NCI-H2029 treated with DMSO at 0.1 percent for 48 hours (cell line): ENCODE results near the gene FRK.
"Not testable (repeated sequence)": the region's sequence is repeated elsewhere in the genome, so short reads cannot be mapped to it uniquely, and the experiment has no call there.

Source experiments
- DNase-seq: peaks from one replicate; lab custom pipeline; 2025; lab: John Stamatoyannopoulos, UW

FRK gene

DNA sequence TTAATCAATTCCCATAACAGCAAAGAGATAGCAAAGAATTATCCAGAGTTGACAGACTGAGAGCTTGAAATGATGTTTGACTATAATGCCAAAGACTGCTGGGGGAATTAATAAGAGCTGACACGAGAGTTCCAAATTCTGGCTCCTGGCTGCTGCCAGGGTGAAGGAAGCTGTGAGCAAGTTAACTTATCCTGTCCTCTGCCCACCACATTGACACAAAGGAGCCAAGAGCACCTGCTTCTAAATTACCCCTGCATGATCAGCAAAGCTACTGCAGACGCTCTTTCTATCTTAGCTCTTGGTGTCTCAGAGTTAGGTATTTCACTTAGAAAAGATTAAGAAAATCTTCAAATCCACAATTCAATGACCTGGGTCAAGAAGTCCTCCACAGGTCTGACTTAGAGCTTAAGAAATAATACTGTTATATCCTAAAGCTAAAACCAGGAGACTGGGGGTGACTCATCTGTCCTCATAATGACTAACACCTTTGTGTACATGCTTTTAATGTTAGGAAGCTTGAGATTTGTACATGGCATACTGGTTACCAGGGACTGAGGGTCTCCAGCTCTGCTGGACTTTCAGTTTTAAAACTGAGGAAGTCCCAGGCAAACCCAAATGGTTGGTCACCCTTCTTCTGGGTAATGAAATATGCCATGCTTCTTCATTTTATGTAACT is 13.2 kb upstream of the FRK start:
- no peak for DNase-seq

DNA sequence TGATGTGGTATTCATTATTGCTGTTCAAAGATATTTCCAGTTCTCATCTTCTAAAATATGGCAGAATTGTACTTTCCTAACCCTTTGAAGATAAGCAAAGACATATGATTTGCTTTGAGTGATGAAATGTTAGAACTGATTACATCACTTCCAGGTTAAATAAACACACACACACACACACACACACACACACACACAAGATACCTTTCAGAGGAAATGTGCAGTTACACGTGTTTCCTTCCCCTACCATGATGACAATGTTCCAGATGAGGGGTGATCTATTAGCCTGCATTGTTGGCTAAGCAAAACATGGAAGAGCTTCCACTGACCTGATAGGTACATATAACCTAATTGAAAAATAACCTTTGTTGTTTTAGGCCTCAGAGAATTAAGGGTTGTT is 11.7 kb upstream of the FRK start:
- DNase-seq = no peak

DNA sequence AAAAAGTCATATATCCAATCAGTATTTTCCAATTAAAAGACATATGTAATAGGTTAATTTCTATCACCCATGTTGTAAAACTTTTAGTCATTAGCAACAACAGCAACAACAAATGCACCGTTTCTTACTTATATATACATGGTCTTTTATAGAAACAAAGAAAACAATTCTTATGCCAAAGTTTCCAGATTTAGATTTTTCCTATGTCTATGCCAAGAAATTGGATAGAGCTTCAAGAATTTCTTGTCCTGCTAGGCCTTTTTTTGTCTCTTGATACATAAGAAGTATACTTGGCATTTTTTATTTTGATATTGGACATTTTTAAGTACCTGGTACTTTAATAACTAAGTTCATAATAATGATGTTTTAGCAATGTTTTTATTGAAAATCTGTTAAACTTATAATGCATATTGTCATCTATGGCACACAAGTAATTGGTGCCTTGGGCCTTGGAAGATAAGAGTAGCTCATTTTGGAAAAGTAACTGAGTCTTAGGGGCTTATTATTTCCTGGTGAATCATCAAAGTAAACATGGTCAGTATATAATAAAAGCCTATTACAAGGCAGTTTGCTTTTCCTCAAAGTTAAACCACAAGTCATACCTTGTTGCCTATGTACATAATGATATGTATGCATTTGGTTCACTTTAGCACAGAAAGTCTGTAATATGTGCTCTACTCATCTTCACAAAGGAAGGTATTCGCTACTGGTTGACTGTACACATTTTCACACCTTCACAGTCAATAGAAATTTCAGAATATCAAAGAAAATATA is 10.1 kb upstream of the FRK start:
- DNase-seq = no peak

DNA sequence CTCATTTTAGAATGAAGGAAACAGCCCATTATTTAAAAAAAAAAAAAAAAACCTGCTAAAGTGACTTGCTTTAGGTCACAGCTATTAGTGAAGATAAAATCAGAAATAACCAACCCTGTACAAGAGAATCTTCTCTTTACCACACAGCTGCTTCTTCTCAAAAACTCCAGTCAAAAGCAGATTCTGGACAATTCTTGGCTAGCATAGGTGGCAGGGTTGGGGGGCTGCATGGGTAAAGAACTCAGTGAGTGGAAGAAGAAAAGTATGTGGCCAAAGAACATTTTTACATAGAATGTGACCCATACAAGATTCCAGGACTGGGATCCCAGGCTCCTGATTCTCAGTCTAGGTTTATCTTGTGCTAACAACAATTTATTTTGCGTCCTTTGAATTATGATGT is 9.4 kb upstream of the FRK start:
- DNase-seq = no peak

- no peak for DNase-seq
Observed at GRCh38 chr6:116066789-116067188, 6.1 kb upstream of the FRK start.

DNA sequence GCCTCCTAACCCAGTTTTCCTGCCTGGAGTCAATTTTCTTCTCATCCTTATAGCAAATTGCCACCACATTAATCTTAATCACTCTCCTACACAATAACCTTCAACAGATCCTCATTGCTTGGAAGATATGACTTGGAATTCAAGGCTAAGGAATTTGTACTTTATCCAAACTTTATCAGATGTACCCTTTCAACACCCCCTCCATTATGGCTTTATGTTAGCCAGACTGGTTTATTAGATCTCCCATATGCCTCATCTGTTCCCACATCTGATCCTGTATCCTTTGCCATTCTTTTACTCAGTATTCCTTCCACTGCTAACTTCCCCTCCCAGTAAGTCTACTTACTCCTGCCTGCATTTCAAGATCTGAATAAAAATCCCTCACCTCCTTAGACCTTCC is 4.0 kb upstream of the FRK start:
- no peak for DNase-seq

- no peak for DNase-seq
Observed at GRCh38 chr6:116062496-116062895, 1.8 kb upstream of the FRK start.

DNA sequence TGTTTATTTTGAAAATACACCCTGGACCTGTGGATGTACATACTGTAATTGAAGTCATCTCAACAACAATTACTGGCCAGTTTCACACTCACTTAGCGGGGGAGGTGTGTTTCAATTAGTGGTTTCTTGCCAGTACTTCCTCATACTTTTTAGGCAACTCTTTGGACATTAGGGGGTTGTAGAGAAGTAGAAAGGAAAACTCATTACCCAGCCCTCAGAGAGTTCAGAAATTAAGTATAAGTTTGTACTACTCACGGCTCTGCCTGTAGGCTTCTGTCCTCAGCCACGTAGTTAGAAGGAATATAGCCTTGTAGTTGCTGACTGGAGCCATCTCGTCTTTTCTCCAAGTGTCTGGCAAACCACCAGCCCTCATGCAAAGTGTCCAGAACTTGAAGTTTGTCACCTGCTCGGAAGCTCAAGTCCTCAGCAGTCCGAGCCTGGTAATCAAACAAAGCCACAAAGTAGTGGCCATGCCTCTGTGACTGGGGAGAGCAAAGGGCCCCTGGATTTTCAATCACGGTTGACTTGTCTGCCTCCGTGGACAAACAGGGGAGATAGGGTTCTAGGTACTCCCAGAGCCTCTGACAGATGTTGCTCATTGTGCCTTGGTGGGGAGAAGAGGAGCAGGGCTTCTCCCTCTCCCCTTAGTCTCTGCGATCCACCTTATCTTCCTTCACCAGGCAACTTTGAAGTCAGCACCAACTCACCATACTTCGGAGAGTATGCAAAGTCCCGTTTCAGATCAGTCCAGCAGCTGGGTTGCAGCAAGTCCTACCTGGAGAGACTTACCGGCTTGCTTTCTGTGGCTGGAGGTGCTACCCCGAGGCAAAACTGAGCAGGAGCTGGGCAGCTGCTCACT is 749 bp downstream of the FRK start:
- DNase-seq = no peak

GRCh38 chr6:116057766-116058165 is 2.9 kb downstream of the FRK start:
- DNase-seq = no peak

GRCh38 chr6:116055513-116055912 is 5.2 kb downstream of the FRK start:
- no peak for DNase-seq

- no peak for DNase-seq
Observed at GRCh38 chr6:116051244-116051643, 9.4 kb downstream of the FRK start.

DNA sequence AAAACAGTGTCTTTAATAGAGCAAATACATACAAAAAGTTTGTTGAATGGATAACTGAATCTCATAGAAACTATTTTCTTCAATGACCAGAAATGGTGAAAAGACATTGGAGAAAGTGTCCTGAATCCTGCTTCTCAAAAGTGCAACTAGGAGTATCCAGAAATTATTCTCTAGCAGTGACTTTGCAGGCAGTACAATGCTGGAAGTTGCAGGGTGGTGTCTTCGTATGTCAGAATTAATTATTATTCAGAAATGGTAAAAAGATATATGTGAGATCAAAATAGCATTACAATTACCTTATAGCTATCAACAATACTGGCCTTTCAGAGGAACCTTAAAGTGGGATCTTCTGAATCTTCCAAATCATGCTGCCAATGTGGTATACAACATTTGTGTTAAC is 10.0 kb downstream of the FRK start:
- no peak for DNase-seq

DNA sequence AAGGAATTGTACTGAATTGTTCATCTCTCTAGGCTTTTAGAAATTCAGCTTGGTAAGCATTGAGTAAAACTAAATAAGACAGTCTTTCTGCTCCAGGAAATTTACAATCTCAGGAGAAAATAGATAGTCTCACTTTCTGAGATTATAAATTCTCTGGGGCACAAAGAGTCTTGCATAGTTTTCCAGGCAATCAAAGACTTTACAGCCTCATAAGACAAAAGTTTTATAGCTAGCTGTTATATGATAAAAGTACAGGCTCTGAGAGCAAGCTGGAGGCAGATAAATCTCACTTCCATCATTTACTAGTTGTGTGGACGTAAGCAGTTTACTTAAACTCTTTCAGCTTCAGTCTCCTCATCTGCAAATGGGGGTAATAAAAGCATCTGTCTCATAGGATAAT is 11.4 kb downstream of the FRK start:
- DNase-seq = no peak

DNA sequence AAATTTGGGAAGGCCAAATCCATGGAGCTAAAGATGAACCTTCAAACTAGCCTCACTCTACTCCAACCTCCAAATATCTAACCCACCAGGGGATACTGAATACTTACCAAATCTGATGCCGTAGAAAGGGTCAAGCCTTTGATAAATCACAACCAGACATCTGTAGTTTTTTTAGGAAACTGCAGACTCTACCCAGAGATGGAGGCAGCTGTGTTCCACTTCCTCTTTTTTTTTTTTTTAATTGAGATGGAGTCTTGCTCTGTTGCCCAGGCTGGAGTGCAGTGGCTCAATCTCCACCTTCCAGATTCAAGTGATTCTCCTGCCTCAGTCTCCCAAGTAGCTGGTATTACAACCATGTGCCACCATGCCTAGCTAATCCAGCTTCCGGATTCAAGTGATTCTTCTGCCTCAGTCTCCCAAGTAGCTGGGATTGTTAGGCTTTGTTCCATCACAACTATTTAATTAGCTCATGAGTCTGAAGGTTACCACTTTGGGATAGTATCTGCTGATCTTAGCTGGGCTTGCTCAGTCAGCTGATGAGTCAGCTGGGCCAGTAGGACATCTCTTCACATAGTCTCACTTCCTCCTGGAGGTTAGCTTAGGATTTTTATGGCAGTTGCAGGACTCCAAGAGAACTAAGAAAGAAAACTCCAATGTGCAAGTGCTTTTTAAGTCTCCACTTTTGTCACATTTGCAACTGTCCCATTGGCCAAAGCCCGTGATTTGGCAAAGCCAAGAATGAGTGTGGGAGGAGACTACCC is 13.3 kb downstream of the FRK start:
- DNase-seq = no peak

GRCh38 chr6:116046737-116047136 is 14.0 kb downstream of the FRK start:
- DNase-seq = no peak

DNA sequence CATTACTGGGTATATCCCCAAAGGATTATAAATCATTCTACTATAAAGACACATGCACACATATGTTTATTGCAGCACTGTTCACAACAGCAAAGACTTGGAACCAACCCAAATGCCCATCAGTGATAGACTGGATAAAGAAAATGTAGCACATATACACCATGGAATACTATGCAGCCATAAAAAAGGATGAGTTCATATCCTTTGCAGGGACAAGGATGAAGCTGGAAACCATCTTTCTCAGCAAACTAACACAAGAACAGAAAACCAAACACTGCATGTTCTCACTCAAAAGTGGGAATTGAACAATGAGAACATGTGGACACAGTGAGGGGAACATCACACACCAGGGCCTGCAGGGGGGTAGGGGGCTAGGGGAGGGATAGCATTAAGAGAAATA is 14.4 kb downstream of the FRK start:
- DNase-seq = not testable (repeated sequence)

DNA sequence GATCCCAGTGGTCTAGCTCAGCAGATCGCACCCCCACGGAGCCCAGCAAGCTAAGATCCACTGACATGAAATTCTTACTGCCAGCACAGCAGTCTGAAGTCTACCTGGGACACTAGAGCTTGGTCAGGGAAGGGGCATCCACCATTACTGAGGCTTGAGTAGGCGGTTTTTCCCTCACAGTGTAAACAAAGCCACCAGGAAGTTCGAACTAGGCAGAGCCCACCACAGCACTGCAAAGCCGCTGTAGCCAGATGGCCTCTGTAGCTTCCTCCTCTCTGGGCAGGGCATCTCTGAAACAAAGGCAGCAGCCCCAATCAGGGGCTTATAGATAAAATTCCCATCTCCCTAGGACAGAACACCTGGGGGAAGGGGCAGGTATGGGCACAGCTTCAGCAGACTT is 18.8 kb downstream of the FRK start:
- DNase-seq = no peak

- no peak for DNase-seq
Observed at GRCh38 chr6:116040993-116041392, 19.7 kb downstream of the FRK start.

GRCh38 chr6:116036885-116037284 is 23.8 kb downstream of the FRK start:
- no peak for DNase-seq

DNA sequence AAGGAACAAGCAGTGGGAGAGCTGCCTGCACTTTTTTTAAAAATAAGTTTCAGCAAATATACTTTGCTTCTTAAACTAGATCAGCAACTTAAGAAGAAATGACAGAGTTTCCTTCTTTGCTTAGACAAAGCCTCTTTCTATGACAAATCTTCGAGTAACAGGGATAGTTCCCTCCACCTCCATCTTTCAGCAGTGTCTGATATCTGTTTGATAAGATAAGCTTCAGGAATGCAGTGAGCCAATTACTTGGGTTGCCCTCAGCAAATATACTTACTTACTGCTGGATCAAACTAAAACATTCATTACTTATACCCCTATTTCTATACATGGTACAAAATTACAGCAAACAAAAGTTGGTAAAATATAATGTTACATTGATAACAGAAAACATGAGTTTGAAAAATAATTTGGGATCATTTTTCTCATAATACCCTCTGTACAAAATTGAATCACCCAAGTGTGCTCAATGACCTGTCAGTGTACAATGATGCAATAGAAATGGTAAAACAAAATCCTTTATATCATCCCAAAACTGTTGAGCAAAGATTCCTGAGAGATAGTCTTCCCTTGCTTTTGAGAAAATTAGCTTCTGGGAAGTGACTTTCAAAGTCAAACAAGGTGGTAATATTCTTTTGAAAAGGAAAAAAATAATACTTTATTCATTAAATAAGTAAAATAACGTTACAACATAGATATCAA is 24.5 kb downstream of the FRK start:
- DNase-seq = no peak

GRCh38 chr6:116035616-116036015 is 25.1 kb downstream of the FRK start:
- no peak for DNase-seq

GRCh38 chr6:116034327-116034726 is 26.4 kb downstream of the FRK start:
- DNase-seq = no peak
